Measurements from ENCODE around the gene ASTN2.

Gene ASTN2

GRCh38 chr9:116686693-116687073 lies 728.2 kb downstream of the ASTN2 start:
- DNase-seq = no peak

- no peak for DNase-seq
These were observed 728.7 kb downstream of the ASTN2 start for GRCh38 chr9:116686135-116686534.

GRCh38 chr9:116685166-116685565 lies 729.7 kb downstream of the ASTN2 start:
- no peak for DNase-seq

GRCh38 chr9:116683535-116683934 lies 731.3 kb downstream of the ASTN2 start:
- DNase-seq = no peak

- no peak for DNase-seq
These were observed 740.5 kb downstream of the ASTN2 start for GRCh38 chr9:116674210-116674980.

GRCh38 chr9:116673375-116673774 lies 741.5 kb downstream of the ASTN2 start:
- DNase-seq = no peak

- no peak for DNase-seq
These were observed 743.3 kb downstream of the ASTN2 start for GRCh38 chr9:116671605-116672004.

GRCh38 chr9:116668970-116669695 lies 745.7 kb downstream of the ASTN2 start:
- no peak for DNase-seq

GRCh38 chr9:116663581-116663980 lies 751.3 kb downstream of the ASTN2 start:
- DNase-seq = no peak

GRCh38 chr9:116662646-116663310 lies 752.1 kb downstream of the ASTN2 start:
- DNase-seq = no peak

GRCh38 chr9:116661037-116661954 lies 753.6 kb downstream of the ASTN2 start:
- no peak for DNase-seq

- DNase-seq = no peak
These were observed 756.6 kb downstream of the ASTN2 start for GRCh38 chr9:116658265-116658664.

- DNase-seq = no peak
These were observed 757.9 kb downstream of the ASTN2 start for GRCh38 chr9:116656977-116657376.

GRCh38 chr9:116656501-116656971 lies 758.3 kb downstream of the ASTN2 start:
- DNase-seq = no peak

GRCh38 chr9:116654059-116654355 lies 760.9 kb downstream of the ASTN2 start:
- DNase-seq = no peak

- no peak for DNase-seq
These were observed 761.4 kb downstream of the ASTN2 start for GRCh38 chr9:116653348-116654058.

- DNase-seq = no peak
These were observed 767.4 kb downstream of the ASTN2 start for GRCh38 chr9:116647515-116647809.

GRCh38 chr9:116646661-116647514 lies 768.0 kb downstream of the ASTN2 start:
- no peak for DNase-seq

- DNase-seq = no peak
These were observed 770.7 kb downstream of the ASTN2 start for GRCh38 chr9:116644091-116644688.

- no peak for DNase-seq
These were observed 771.2 kb downstream of the ASTN2 start for GRCh38 chr9:116643691-116644090.

Data from T-helper 9 cell (primary cell).